Ascending aorta (tissue), 2 donors: ENCODE data around the gene ACSF3. TPM values are rescaled to one million over a fixed set of nuclear protein-coding genes. Genes with fewer than 3 reads are reported as not detected.

Experiments used
- DNase-seq, 2 donors: peaks; one replicate each; pipeline ENCODE4 v3.0.0-alpha.2; 2019; ENCODE audit warnings: low spot score in 2 of 2
- H3K27ac ChIP-seq, 2 donors: fragments of 200-600 bp; sonication (generic); one replicate each; pipeline ENCODE4 v1.5.1; 2016 to 2017; ENCODE audit warnings: mild to moderate bottlenecking in 1 of 2
- H3K27me3 ChIP-seq: fragments of 200-600 bp; sonication (generic); one replicate; pipeline ENCODE4 v1.5.1; 2017
- H3K36me3 ChIP-seq, 2 donors: fragments of 200-600 bp; sonication (generic); one replicate each; pipeline ENCODE4 v1.5.1; 2016
- H3K4me1 ChIP-seq, 2 donors: fragments of 200-600 bp; sonication (generic); one replicate each; pipeline ENCODE4 v1.5.1; 2016 to 2017; ENCODE audit warnings: mild to moderate bottlenecking in 1 of 2
- H3K4me3 ChIP-seq, 2 donors: fragments of 200-600 bp; sonication (generic); one replicate each; pipeline ENCODE4 v1.5.1; 2016 to 2017; ENCODE audit warnings: mild to moderate bottlenecking in 1 of 2
- H3K9me3 ChIP-seq, 2 donors: fragments of 200-600 bp; sonication (generic); one replicate each; pipeline ENCODE4 v1.5.1; 2016
- intact Hi-C: fragments of 100-400 bp; cut with DNase I; formaldehyde crosslinking; loops from one replicate; pipeline ENCODE4 v1.15.1; 2023
- total RNA-seq: library from RNA; depleted of rRNA; stranded (reverse); fragments of >200 nt; gene quantifications from one replicate; pipeline ENCODE4 v1.1.0, GENCODE V29; 2016
- TF ChIP-seq, protein P1 (sequence below), 3 experiments: fragments of 200-600 bp in 2 of 3; fragments of 450-650 bp in 1 of 3; sonication (generic) in 2 of 3; IDR thresholded peaks; one replicate each; pipeline ENCODE4 v1.5.1; 2016 to 2019; ENCODE audit warnings: antibody characterized with exemption in 3 of 3, mild to moderate bottlenecking in 1 of 3, moderate library complexity in 1 of 3

Gene ACSF3
- total RNA-seq, 1 donor from 2014 or later: 5.2 TPM

DNA sequence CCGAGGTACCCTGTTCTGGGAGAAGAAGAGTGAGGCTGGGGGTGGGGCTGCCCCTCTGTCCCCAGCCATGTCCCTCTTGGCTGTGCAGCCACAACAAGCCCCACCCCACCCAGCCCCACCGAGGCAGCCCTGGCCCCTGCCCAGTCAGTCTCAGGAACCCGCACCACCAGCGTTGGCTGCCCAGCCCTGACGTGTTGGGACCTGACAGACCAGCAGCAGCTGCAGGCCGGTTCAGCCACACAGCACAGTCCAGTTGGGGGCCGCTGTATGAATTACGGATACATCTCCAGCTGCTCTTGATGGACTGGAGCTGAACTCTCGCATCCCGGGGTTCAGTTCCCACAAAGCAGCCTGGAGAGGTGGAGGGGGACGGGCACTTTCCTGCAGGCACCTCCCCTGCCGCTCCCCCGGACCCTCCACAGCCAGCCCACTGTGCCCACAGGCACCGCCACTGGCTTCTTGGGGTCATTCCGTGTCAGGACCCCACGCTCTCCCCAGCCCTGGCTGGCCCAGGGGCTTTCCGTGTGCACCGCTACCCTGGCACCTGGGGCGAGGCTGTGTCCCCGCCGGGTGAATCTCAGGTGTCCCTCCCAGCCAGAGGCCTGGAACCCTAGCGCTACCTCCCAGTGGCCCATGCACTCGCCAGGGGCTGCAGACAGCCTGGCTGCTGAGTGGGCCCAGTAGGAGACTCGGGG lies 84.9 kb downstream of the ACSF3 start:
- intact Hi-C loops: no loop called here

DNA sequence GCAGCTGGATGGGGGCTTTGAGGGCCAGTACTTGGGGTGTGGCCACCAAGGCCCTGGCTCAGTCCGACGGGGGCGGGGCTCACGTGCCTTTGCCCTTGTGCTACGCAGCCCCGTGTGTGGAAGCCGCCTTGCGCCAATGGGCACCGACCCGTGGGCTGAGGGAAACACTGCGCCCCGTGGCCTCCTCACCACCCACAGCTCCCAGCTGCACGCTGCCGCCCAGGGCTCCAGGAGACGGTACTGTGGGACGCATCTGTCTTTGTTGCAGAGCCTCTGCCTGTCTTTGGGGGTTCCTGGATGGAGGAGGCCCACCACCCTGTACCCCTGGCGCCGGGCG lies 85.5 kb downstream of the ACSF3 start:
- H3K9me3 ChIP-seq: no peaks in the 10 kb centered on the region
- no peak overlapping the region for H3K27ac ChIP-seq
- DNase-seq: no peak
- H3K4me1 ChIP-seq: no peaks in the 10 kb centered on the region
- intact Hi-C loops: no loop called here
- H3K36me3 ChIP-seq: no peaks in the 10 kb centered on the region
- no peak overlapping the region for H3K4me3 ChIP-seq
- TF ChIP-seq, protein P1, sequence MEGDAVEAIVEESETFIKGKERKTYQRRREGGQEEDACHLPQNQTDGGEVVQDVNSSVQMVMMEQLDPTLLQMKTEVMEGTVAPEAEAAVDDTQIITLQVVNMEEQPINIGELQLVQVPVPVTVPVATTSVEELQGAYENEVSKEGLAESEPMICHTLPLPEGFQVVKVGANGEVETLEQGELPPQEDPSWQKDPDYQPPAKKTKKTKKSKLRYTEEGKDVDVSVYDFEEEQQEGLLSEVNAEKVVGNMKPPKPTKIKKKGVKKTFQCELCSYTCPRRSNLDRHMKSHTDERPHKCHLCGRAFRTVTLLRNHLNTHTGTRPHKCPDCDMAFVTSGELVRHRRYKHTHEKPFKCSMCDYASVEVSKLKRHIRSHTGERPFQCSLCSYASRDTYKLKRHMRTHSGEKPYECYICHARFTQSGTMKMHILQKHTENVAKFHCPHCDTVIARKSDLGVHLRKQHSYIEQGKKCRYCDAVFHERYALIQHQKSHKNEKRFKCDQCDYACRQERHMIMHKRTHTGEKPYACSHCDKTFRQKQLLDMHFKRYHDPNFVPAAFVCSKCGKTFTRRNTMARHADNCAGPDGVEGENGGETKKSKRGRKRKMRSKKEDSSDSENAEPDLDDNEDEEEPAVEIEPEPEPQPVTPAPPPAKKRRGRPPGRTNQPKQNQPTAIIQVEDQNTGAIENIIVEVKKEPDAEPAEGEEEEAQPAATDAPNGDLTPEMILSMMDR (IDR thresholded peaks at IDR 0.05): no peak
- H3K27me3 ChIP-seq: no peaks in the 10 kb centered on the region

More for the DNA sequence above, 84.9 kb downstream of the ACSF3 start:
- no peaks in the 10 kb centered on the region for H3K4me1 ChIP-seq
- H3K4me3 ChIP-seq: no peak overlapping the region
- no peak for DNase-seq
- no peaks in the 10 kb centered on the region for H3K9me3 ChIP-seq
- TF ChIP-seq, protein P1 (IDR thresholded peaks at IDR 0.05): no peak
- H3K27me3 ChIP-seq: no peaks in the 10 kb centered on the region
- no peak overlapping the region for H3K27ac ChIP-seq
- no peaks in the 10 kb centered on the region for H3K36me3 ChIP-seq

DNA sequence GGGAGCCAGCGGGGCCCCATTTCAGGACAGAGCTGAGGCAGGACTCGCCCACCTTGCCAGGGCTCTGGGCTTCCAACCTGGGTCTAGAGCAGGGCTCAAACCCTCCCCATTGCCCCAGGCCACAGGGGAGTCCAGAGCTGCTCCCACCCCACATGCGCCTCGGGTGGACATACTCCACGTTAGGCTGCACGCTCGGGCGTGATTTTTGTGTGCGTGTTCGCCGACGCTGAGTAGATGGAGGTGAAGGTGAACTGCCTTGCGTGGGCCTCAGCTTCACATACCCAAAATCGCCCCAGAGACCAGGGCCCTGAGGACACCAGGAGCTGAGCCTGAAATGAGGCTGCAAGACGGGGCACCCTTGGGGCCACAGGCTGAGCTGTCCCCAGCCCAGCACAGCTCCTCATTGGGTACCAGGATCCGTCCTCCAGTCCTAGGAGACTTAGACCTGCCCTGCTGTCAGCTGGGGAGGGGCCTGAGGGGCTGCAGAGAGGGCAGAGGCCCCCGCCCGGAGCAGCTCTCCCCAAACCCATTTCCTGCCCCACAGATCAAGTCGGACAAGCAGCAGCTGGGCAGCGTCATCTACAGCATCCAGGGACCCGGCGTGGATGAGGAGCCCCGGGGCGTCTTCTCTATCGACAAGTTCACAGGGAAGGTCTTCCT lies 86.1 kb downstream of the ACSF3 start:
- intact Hi-C loops: no loop called here
- no peaks in the 10 kb centered on the region for H3K27me3 ChIP-seq
- H3K36me3 ChIP-seq: no peaks in the 10 kb centered on the region
- no peak overlapping the region for H3K27ac ChIP-seq
- no peak for DNase-seq
- no peaks in the 10 kb centered on the region for H3K9me3 ChIP-seq
- H3K4me3 ChIP-seq: no peak overlapping the region
- TF ChIP-seq, protein P1 (IDR thresholded peaks at IDR 0.05): no peak
- no peaks in the 10 kb centered on the region for H3K4me1 ChIP-seq

DNA sequence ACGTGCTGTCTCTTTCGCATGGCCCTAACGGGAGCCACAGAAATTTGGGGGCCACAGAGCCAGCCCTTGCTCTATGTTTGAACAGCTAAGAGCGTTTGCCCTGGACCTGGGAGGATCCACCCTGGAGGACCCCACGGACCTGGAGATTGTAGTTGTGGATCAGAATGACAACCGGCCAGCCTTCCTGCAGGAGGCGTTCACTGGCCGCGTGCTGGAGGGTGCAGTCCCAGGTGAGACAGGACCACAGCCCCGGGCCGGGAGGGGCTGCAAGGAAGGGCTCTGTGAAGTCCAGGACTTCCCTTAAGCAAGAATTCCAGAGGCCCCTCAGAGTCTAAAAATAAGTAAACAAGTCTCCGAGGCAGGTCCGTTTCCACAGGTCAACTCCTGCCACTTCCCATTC lies 89.8 kb downstream of the ACSF3 start:
- intact Hi-C loops: no loop called here

DNA sequence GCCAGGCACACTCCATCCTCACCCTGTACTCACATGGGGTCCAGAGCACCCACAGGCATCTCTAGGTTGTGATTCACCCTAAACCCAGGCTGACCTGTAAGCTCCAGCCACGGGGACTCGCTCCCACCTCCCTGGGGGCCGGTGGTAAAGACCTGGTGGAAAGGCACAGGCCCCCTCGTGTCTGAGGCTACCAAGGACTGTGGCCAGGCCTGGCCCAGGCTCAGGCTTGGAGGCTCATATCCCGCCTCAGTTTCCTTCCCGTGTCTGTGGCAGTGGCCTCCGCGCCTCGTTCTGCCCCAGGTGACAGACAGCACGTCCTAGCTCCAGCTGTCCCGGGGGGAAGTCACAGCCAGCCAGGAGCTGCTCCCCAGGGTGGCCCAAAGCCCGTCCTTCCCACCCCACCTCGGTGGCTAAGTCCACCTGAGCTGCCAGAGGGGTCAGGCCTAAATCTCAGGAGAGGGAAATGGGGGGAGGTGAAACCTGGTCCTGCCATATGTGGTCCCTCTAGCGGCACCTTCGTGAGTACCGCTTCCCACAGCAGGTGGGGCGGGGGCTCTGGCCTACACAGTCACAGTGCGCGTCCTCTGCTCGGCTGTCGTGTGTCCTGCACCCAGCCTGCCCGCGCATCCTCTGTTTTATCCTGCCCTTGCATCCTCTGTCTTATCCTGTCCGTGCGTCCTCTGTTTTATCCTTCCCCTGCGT lies 90.5 kb downstream of the ACSF3 start:
- no peak for DNase-seq
- no peaks in the 10 kb centered on the region for H3K27me3 ChIP-seq
- intact Hi-C loops: no loop called here
- H3K4me1 ChIP-seq: no peaks in the 10 kb centered on the region
- H3K4me3 ChIP-seq: no peak overlapping the region
- H3K9me3 ChIP-seq: no peaks in the 10 kb centered on the region
- H3K36me3 ChIP-seq: no peaks in the 10 kb centered on the region
- TF ChIP-seq, protein P1 (IDR thresholded peaks at IDR 0.05): no peak
- H3K27ac ChIP-seq: no peak overlapping the region

More for the DNA sequence above, 89.8 kb downstream of the ACSF3 start:
- no peaks in the 10 kb centered on the region for H3K36me3 ChIP-seq
- TF ChIP-seq, protein P1 (IDR thresholded peaks at IDR 0.05): no peak
- no peaks in the 10 kb centered on the region for H3K4me1 ChIP-seq
- H3K9me3 ChIP-seq: no peaks in the 10 kb centered on the region
- H3K27ac ChIP-seq: no peak overlapping the region
- no peak for DNase-seq
- no peaks in the 10 kb centered on the region for H3K27me3 ChIP-seq
- no peak overlapping the region for H3K4me3 ChIP-seq
